Tibial nerve (tissue), 4 donors: ENCODE measurements around the gene CCDC158. TPM values are rescaled to one million over a fixed set of nuclear protein-coding genes. Genes with fewer than 3 reads are reported as not detected.

Source experiments
- DNase-seq, 2 donors: peaks; one replicate each; pipeline ENCODE4 v3.0.0-alpha.2; 2019; ENCODE audit warnings: low spot score in 2 of 2
- H3K27ac ChIP-seq, 4 donors: fragments of 200-600 bp; sonication (generic) in 3 of 4; one replicate each; pipeline ENCODE4 v1.5.1; 2017 to 2019; ENCODE audit warnings: mild to moderate bottlenecking in 1 of 4
- H3K27me3 ChIP-seq, 2 donors: fragments of 200-600 bp; sonication (generic) in 1 of 2; one replicate each; pipeline versions ENCODE4 v1.5.1 to v1.6.0; 2017 to 2019
- H3K36me3 ChIP-seq, 3 donors: fragments of 200-600 bp; sonication (generic); one replicate each; pipeline ENCODE4 v1.5.1; 2018 to 2019
- H3K4me1 ChIP-seq, 4 donors: fragments of 200-600 bp; sonication (generic) in 3 of 4; one replicate each; pipeline ENCODE4 v1.5.1; 2017 to 2019
- H3K4me3 ChIP-seq, 4 donors: fragments of 200-600 bp; sonication (generic) in 3 of 4; one replicate each; pipeline ENCODE4 v1.5.1; 2017 to 2019; ENCODE audit warnings: mild to moderate bottlenecking in 1 of 4, moderate library complexity in 1 of 4
- H3K9me3 ChIP-seq, 4 donors: fragments of 200-600 bp; sonication (generic) in 3 of 4; one replicate each; pipeline ENCODE4 v1.5.1; 2017 to 2019
- CTCF ChIP-seq, 5 experiments: fragments of 200-600 bp in 3 of 5; fragments of 450-650 bp in 2 of 5; sonication (generic) in 3 of 5; IDR thresholded peaks; one replicate each; pipeline ENCODE4 v1.5.1; 2016 to 2019; ENCODE audit warnings: antibody characterized with exemption in 5 of 5, mild to moderate bottlenecking in 3 of 5, moderate library complexity in 2 of 5
- EP300 ChIP-seq, 2 donors: sonication (generic); formaldehyde crosslinking; IDR thresholded peaks; one replicate each; pipeline ENCODE4 v1.6.1; 2017; ENCODE audit warnings: antibody characterized with exemption in 2 of 2, mild to moderate bottlenecking in 1 of 2
- POLR2A ChIP-seq, 2 donors: fragments of 450-650 bp; IDR thresholded peaks; one replicate each; pipeline ENCODE4 v1.6.1; 2017; ENCODE audit warnings: antibody characterized with exemption in 2 of 2, mild to moderate bottlenecking in 2 of 2, moderate library complexity in 2 of 2
- WGBS, 2 donors: methylation state at CpG; one replicate each; pipeline ENCODE4 v1.1.5; 2018; 5-methylcytosine and 5-hydroxymethylcytosine counted together
- total RNA-seq, 4 donors: library from RNA; depleted of rRNA; stranded (reverse); fragments of >200 nt; gene quantifications; one replicate each; pipeline ENCODE4 v1.1.0, GENCODE V29; 2016

Gene CCDC158
- total RNA-seq, 4 donors from 2014 or later, result 0.39 to 8.4 (median 0.86) TPM

GRCh38 chr4:76277667-76278066 is 143.3 kb downstream of the CCDC158 start:
- Histone ChIP-seq H3K27ac (no peak overlapping the region), H3K4me1 (no peaks in the 10 kb centered on the region), H3K36me3 (no peaks in the 10 kb centered on the region), H3K9me3 (no peaks in the 10 kb centered on the region), H3K4me3 (no peak overlapping the region), H3K27me3 (no peaks in the 10 kb centered on the region)
- TF ChIP-seq CTCF (IDR thresholded peaks at IDR 0.05) (no peak), POLR2A (IDR thresholded peaks at IDR 0.05) (no peak), EP300 (IDR thresholded peaks at IDR 0.05) (no peak)
- 61 to 62% methylated on average over 1 of the region's 1 CpG for WGBS, 2 donors
- DNase-seq, result no peak

- 82 to 86% methylated on average over 9 of the region's 9 CpGs for WGBS, 2 donors
- no peaks in the 10 kb centered on the region for H3K9me3 ChIP-seq
- no peaks in the 10 kb centered on the region for H3K27me3 ChIP-seq
- no peak overlapping the region for H3K27ac ChIP-seq
- DNase-seq, result no peak
- H3K4me1 ChIP-seq, result no peaks in the 10 kb centered on the region
- H3K36me3 ChIP-seq, result no peaks in the 10 kb centered on the region
- H3K4me3 ChIP-seq, result no peak overlapping the region
- no peak for TF ChIP-seq EP300 (IDR thresholded peaks at IDR 0.05)
- no peak for TF ChIP-seq CTCF (IDR thresholded peaks at IDR 0.05)
Measured at GRCh38 chr4:76276813-76277212, 144.1 kb downstream of the CCDC158 start.

GRCh38 chr4:76275486-76276124 is 145.3 kb downstream of the CCDC158 start:
- Histone ChIP-seq H3K9me3 (no peaks in the 10 kb centered on the region), H3K4me3 (no peak overlapping the region), H3K27ac (no peak overlapping the region), H3K36me3 (no peaks in the 10 kb centered on the region), H3K4me1 (no peaks in the 10 kb centered on the region), H3K27me3 (no peaks in the 10 kb centered on the region)
- no peak for DNase-seq
- TF ChIP-seq POLR2A (IDR thresholded peaks at IDR 0.05), result no peak
- no peak for TF ChIP-seq EP300 (IDR thresholded peaks at IDR 0.05)
- TF ChIP-seq CTCF (IDR thresholded peaks at IDR 0.05), result no peak
- 75 to 82% methylated on average over 3 of the region's 3 CpGs for WGBS, 2 donors

- Histone ChIP-seq H3K27me3 (no peaks in the 10 kb centered on the region), H3K9me3 (no peaks in the 10 kb centered on the region), H3K36me3 (no peaks in the 10 kb centered on the region), H3K27ac (no peak overlapping the region), H3K4me1 (no peaks in the 10 kb centered on the region), H3K4me3 (no peak overlapping the region)
- TF ChIP-seq POLR2A (IDR thresholded peaks at IDR 0.05) (no peak), EP300 (IDR thresholded peaks at IDR 0.05) (no peak), CTCF (IDR thresholded peaks at IDR 0.05) (no peak)
- DNase-seq, result no peak
- WGBS, 2 donors, result 78 to 83% methylated on average over 5 of the region's 5 CpGs
Measured at GRCh38 chr4:76272999-76273398, 147.9 kb downstream of the CCDC158 start.

GRCh38 chr4:76272582-76272981 is 148.4 kb downstream of the CCDC158 start:
- 50 to 85% methylated on average over 1 of the region's 1 CpG for WGBS, 2 donors
- DNase-seq, result no peak
- no peak for TF ChIP-seq POLR2A (IDR thresholded peaks at IDR 0.05)
- no peak for TF ChIP-seq EP300 (IDR thresholded peaks at IDR 0.05)
- TF ChIP-seq CTCF (IDR thresholded peaks at IDR 0.05), result no peak

More at GRCh38 chr4:76272582-76272981, 148.4 kb downstream of the CCDC158 start:
- Histone ChIP-seq H3K27ac (no peak overlapping the region), H3K27me3 (no peaks in the 10 kb centered on the region), H3K4me3 (no peak overlapping the region), H3K36me3 (no peaks in the 10 kb centered on the region), H3K9me3 (no peaks in the 10 kb centered on the region), H3K4me1 (no peaks in the 10 kb centered on the region)
